GM10248 (cell line): Measurements from ENCODE around the gene LRRC8D.

Source experiments
- CTCF ChIA-PET: fragments of 300-600 bp; sonication (Branson Sonifier 250); formaldehyde crosslinking; extraction: SDS; loops from one replicate; lab custom pipeline; 2021; ENCODE audit warnings: antibody characterized with exemption; lab: Yijun Ruan, JAX
- POLR2A ChIA-PET: fragments of 350-650 bp; sonication (Branson Sonifier 250); formaldehyde crosslinking; extraction: SDS; loops from one replicate; lab custom pipeline; 2020; ENCODE audit warnings: antibody characterized with exemption; lab: Yijun Ruan, JAX
- DNase-seq: peaks from one replicate; pipeline ENCODE4 v3.0.0; 2012; ENCODE audit errors: extremely low spot score
- TF ChIP-seq, protein P1 (sequence below): IDR thresholded peaks from 2 replicates; pipeline ENCODE4 v1.5.1; 2012; ENCODE audit warnings: mild to moderate bottlenecking, low read depth; ENCODE audit errors: extremely low read depth, missing control alignments, control extremely low read depth

LRRC8D gene

DNA sequence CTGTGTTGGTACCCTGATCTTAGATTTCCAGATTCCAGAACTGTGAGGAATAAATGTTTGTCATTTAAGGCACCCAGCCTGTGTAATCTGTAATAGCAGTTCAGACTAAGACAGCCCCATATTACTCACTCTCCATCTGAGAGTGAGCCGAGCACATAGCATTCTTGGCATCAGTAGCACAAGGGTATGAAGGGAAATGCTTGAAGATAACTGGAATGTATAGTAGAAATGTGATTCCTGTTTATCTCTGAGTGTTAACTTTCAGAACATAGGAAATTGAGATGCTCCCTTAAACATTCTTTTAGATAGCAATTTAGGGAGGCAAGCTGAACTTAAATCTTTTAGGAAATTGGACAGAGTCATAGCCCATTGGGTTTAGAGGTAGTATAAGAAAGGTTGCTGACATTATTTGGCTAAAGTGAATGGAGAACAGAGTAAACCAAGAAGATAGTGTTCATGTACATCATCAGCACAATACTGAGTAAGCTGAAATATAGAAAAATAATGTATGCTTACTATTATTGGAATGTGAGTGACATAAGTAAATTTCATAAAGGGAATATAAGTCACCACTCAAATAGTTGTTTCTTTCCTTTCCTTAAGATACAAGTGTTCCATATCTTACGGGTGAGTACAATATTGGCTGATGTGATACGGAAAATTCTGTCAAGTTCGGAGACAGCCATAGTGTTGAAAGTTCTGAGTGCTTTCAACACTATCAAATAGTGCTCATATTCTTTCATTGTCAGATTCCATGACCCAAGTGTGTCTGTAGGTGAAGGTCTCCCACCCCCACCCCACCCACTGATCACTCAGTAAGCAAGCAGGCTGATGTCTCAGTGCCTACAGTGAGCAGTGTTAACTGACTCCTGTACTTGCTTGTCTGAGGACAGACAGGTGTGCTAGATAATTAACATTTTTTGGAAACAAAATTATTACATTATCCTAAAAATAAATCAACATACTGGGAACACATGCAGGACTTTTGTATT lies 73.7 kb downstream of the LRRC8D start:
- POLR2A ChIA-PET = no interaction called here
- no peak for DNase-seq
- TF ChIP-seq, protein P1, sequence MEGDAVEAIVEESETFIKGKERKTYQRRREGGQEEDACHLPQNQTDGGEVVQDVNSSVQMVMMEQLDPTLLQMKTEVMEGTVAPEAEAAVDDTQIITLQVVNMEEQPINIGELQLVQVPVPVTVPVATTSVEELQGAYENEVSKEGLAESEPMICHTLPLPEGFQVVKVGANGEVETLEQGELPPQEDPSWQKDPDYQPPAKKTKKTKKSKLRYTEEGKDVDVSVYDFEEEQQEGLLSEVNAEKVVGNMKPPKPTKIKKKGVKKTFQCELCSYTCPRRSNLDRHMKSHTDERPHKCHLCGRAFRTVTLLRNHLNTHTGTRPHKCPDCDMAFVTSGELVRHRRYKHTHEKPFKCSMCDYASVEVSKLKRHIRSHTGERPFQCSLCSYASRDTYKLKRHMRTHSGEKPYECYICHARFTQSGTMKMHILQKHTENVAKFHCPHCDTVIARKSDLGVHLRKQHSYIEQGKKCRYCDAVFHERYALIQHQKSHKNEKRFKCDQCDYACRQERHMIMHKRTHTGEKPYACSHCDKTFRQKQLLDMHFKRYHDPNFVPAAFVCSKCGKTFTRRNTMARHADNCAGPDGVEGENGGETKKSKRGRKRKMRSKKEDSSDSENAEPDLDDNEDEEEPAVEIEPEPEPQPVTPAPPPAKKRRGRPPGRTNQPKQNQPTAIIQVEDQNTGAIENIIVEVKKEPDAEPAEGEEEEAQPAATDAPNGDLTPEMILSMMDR = no peak
- CTCF ChIA-PET = interaction anchor here (1.0 kb wide), 1 partner anchor 12 kb away, joined by 4 read pairs; no protein-coding TSS in a partner anchor

DNA sequence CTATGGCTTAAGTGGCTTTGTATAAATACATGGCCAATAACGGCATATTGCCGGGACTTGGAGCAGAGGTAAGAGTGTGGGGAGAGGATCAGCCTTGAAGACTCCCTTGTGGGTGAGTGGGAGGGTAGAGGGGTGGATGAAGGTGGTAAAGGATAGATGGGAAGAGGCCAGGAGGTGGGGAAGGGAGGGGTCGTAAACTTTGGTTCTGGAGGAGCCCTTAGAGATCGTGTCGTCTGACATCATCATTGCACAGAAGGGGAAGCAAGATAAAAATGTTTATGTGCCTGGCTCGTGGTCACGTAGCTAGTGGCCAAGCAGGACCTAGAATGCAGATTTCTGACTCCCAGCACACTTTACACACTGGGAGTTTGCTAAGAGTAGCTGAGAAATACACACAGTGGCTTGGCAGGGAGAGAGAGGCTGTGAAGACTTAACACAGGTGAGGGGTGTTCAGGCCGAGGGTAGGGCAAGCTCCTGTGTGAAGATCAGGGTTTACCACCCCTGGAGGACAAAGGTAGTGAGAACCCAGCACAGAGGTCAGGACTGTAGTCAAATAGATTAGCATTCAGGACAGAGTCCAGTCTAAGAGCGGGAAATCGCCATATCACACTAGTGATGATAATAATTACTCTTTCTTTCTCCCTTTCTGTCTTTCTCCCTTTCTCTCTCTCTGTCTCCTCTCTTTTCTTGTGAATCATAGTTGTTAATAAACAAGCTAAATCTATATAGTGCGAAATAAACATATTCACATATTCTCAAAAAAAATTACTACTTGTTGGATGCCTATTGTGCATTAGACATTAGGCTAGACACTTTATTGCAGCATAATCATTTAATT lies 75.5 kb downstream of the LRRC8D start:
- no peak for DNase-seq
- POLR2A ChIA-PET = no interaction called here
- CTCF ChIA-PET = interaction anchor here (1.7 kb wide), 1 partner anchor 37 kb away, joined by 3 read pairs; no protein-coding TSS in a partner anchor
- TF ChIP-seq, protein P1 = no peak

DNA sequence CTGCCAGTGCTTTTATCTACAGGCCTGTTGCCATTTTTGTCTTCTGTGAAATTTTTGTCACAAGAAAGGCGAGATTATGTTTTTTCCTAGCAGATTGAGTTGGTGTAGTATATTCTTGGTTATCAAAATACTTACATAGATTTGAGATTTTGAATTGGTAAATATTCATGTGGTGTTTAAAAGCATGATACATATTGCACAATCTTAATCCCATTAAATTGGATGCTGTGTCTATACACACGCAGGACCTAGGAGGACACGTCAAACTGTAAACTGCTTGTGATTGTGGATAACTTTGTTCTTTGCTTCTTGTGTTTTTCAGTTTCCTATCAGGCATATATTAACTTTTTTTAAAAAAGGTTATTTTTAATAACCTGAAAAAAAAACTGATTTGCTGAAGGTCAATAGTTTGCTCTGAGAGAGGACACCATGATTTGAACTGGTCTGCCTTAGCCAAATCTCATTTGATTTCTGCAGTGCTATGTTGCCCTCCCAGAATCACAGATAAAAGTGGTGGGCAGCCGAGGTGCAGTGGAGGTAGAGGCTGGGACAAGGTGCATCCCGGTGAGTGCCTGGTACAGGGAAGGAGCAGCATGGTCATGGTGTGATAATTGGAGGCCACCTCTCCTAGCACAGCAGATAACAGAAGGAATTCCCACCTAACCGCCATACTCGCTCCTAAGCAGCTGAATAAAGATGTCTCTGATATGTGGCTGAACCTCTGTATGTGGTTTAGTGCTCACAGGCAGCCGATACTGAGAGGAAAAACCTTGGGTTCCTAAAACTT lies 76.7 kb downstream of the LRRC8D start:
- TF ChIP-seq, protein P1 = no peak
- DNase-seq = no peak
- ChIA-PET POLR2A (no interaction called here), CTCF (no interaction called here)

DNA sequence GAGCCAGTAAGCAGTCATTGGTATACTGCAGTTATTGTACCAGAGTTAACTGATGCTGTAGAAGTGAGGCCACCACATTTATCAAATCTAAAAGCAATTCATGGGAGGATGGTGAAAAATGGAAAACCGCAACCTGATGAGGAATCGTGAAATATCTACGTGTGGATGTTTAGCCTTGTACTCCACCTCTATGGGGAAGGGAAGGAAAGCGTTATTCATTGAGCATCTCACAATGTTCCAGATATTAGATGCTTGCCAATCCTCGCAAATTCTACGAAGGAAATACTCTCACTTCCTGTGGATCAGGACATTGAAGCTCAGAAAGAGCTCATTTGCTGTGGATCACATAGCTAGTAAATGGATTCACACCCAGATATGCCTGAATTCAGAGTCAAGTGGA lies 77.3 kb downstream of the LRRC8D start:
- ChIA-PET POLR2A (no interaction called here), CTCF (interaction anchor here (1.6 kb wide), 1 partner anchor 35 kb away, joined by 5 read pairs; no protein-coding TSS in a partner anchor)
- TF ChIP-seq, protein P1 = no peak
- no peak for DNase-seq

DNA sequence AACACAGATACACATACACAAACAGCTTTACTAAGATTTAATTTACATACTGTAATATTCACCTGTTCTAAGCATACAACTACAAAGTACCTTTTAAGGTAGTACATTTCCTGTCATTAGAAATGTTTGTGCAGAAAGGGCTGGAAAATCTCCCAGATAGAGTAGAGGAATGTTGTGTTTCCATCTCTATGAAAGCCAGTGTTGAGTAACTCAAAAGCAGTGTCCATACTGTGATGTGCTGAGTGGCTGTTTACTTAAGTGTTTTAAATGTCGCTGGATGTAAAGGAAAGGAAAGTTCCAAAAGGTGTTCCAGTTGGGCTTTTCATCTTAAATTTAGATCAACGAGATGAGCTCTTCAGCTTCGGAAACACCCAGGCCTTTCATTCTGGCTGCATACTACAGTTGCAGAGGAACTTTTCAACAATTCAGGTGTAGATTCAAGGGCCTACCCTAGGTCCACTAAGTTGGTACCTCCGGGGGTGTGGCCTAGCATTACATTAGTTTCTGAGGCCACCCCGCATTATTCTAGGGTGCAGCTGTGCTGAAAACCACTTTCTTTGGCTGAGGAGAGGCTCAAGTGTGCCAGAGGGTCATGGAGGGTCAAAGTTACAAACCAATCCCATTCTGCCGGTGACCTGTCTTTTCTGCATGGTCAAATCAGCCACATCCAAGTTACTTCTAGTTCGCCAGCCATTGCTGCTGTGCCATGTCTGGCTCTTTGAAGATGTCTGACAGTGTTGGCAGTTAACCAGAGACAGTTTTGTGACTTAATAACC lies 78.1 kb downstream of the LRRC8D start:
- CTCF ChIA-PET = interaction anchor here (1.4 to 1.8 kb wide), 3 partner anchors 10 to 94 kb away, joined by 4 to 5 read pairs (median 4); no protein-coding TSS in a partner anchor
- TF ChIP-seq, protein P1 = no peak
- DNase-seq = no peak
- POLR2A ChIA-PET = no interaction called here
